ENCODE results near the gene PITPNC1.
"Not testable (repeated sequence)": the region's sequence is repeated elsewhere in the genome, so short reads cannot be mapped to it uniquely, and the experiment has no call there.

Gene PITPNC1

GRCh38 chr17:67489273-67489672 is 112.2 kb downstream of the PITPNC1 start:
- no peak for DNase-seq (ENCODE audit: low read depth)

- no peak for DNase-seq (ENCODE audit: low read depth)
Observed at GRCh38 chr17:67490471-67490870, 113.4 kb downstream of the PITPNC1 start.

DNA sequence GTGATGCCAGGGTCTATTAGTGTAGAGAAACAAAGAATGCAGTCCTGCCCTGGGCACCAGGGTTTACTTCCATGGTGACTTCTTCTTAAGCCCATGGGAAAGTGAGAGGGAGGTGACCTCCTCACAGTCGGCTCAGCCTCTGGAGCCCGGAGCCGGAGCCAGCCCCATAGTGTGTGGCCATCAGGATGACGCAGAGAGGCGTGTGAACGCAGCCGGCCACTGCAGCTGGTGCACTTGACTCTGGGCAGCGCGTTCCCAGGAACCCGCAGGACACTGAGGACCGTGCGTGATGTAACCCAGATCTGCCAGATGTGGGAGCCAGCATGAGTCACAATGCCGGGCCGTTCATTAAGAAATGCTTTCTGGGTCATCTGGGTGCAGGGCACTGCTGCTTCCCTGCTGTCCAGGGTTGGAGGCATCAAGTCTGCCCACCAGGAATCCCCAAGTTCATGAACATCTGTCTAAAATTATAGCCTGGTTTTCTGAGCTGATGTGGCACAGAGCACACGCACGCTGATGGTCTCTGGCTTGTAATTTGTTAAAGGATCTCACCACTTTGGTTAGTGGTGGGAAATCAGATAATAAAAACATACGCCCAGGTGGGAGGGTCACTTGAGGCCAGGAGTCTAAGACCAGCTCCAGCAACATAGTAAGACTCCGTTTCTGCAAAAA is 114.1 kb downstream of the PITPNC1 start:
- peak; percentile 93 for DNase-seq (ENCODE audit: low read depth)

- DNase-seq (ENCODE audit: low read depth), result no peak
Observed at GRCh38 chr17:67491681-67492024, 114.6 kb downstream of the PITPNC1 start.

DNA sequence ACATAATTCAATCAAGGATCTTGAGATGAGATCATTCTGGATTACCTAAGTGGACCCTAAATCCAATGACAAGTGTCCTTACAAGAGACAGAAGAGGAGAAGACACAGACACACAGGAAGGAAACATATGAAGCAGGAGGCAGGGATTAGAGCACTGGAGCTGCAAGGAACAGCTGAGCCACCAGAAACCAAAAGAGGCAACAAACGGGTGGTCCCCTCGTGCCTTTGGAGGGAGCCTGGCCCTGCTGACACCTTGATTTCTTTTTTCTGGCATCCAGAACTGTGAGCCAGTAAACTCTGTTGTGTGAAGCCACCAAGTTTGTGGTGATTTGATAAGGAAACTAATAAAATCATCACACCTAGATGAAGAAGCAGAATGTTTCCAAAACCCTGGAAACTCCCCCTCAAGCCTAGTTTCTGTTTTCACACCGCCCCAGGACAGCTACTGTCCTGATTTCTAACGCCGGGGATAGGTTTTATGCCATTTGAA is 115.2 kb downstream of the PITPNC1 start:
- no peak for DNase-seq (ENCODE audit: low read depth)

DNA sequence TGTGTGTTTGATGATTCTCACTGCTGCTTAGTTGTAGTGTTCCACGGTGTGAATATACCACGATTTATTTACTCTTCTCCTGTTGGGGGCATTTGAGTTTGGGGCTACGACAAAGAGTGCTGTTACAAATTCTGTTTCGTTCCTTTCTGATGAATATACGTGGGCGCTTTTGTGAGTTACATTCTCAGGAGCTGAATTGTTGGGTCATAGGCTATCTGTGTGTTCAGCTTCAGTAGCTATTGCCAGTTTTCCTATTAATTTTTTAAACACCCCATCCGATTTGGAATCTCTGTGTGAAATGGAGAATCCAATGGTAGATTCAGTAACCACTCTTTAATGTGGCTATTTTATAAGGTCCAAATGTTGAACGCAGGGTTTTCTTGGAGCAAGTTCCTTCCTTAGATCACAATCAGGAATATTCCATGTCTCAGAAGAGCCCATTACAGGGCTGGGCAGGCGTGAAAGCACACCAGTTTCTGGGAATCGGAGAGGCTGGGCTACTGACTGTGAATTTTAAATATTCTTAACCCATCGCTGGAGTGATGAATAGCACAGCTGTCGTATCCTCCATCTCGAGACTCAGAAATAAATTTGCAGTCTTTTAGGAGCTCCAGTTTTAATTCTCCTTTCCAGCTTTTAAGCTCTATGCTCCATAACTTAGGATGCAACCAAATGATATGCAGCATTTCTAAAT is 115.9 kb downstream of the PITPNC1 start:
- no peak for DNase-seq (ENCODE audit: low read depth)

GRCh38 chr17:67493812-67494211 is 116.7 kb downstream of the PITPNC1 start:
- DNase-seq (ENCODE audit: low read depth), result no peak

DNA sequence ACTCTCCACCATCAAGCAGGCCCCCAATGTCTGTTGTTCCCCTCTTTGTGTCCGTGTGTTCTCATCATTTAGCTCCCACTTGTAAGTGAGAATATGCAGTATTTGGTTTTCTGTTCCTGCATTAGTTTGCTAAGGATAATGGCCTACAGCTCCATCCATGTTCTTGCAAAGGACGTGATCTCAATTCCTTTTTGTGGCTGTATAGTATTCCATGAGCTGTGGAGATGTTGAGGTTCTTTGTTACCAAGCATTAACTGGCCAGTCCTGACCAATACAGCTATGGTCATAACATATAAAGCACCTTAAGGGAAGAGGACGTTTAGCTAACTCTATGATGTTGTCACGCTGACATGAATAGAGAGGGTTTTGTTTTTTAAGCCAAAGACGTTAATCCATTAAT is 118.5 kb downstream of the PITPNC1 start:
- not testable (repeated sequence) for DNase-seq (ENCODE audit: low read depth)

- no peak for DNase-seq (ENCODE audit: low read depth)
Observed at GRCh38 chr17:67496286-67496685, 119.2 kb downstream of the PITPNC1 start.

DNA sequence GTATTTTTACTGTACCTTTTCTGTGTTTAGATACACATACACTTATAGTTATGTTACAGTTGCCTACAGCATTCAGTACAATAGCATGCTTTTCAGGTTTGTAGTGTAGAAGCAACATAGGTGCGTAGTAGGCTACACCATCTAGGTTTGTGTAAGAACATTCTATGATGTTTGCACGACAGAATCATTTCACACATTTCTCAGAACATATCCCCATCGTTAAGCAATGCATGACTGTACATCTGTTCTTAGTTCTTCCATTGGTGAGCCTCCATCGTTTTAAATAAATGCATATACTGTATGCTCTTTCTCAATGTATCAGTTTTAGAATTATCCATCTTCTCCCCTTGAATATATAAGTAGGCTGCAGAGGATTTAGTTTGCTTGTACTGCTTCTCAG is 122.6 kb downstream of the PITPNC1 start:
- no peak for DNase-seq (ENCODE audit: low read depth)

- DNase-seq (ENCODE audit: low read depth), result no peak
Observed at GRCh38 chr17:67500261-67500660, 123.2 kb downstream of the PITPNC1 start.

DNA sequence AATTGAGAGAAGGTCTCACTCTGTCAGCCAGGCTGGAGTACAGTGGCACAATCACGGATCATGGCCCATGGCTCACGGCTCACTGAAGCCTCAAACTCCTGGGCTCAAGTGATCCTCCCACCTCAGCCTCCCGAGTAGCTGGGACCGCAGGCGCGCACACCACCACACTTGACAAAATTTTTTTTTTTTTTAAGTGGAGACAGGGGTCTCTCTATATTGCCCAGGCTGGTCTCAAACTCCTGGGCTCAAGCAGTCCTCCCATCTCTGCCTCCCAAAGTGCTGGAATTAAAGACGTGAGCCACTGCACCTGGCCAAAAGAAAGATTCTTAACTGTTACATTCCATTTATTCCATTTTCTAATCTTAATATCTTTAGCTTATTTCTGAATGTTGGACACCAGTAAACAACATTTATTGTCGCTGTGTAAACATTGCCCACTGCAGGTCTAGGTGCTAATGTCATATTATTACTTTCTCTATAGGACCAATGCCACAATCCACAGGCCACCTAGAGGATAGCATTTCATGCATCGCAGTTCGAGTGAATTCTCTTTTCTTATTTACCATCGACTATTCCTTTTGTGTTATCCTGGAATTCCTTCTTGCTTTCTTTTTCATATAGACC is 123.7 kb downstream of the PITPNC1 start:
- DNase-seq (ENCODE audit: low read depth), result no peak

DNA sequence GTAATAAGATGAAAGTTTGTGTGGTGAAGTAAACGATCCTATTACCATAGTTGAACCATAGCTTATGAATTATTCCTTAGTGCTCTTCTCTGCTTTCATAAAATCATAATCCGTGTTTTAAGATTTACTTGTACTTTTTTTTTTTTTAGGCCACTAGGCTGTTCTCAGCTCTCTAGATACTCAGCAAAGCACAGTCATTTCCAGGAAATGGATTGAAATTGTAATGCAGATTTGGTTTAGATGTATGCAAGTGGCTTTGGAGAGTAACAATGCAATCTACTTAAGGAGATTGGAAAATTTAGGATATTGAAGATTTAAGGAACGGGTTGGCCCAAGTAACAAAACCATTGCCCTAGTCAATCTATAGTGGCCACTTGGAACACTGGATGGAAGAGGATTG is 125.1 kb downstream of the PITPNC1 start:
- DNase-seq (ENCODE audit: low read depth), result no peak

DNA sequence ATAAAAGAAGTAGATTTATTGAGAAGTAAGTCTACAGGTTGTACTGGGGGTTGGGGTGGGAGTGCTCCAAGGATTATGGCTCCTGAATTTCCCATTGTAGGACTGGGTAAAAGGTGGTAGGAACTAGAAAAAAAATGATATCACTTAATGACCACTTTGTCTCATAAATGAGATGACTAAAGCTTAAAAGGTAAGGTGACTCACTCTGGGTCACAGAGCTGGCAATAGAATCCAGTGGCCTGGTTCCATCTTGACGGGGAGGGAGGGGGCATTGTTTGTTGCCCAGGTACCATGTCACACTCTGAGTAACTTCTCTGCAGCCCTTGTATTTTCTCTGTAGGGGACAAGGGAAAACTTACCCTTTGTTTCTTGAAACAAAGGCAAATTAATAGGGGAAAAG is 126.1 kb downstream of the PITPNC1 start:
- no peak for DNase-seq (ENCODE audit: low read depth)

DNA sequence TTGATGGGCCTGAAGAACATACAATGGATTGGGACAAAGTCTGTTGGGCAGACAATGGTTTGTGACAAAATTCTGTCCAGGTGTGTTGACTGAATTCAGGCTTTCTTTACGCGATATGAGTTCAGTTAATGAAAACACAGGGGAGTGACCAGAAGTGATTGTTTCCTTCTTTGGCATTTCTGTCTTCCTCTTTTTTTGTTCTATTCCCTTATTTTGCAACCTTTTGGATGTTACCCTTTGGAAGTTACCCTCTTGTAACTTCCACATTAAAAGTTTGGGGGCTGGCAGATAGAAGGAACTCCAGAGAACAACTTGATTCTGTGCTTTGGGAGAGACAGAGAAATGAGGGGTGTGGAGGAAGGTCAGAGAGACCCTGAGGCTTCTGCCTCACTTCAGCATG is 126.7 kb downstream of the PITPNC1 start:
- DNase-seq (ENCODE audit: low read depth), result no peak

DNA sequence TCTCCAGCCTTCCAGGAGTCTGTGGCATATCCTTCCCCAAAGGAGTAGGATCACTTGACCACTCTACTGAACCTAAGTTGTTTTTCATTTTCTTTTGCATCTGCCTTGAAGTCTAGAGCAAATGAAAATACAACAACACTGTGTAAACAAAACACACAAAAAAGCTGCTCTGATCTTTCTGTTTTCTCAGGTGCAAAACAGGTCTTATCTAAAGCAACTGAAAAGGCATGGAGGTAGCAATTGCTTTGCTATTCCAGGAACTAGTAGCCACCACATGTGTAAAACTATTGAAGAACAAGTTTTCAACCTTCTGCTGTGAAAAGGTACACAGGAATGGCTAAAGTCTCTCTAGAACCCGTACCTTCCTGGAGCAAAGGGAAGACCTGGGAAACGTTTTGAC is 127.1 kb downstream of the PITPNC1 start:
- DNase-seq (ENCODE audit: low read depth), result no peak

GRCh38 chr17:67506966-67507365 is 129.9 kb downstream of the PITPNC1 start:
- DNase-seq (ENCODE audit: low read depth), result peak; percentile 58

DNA sequence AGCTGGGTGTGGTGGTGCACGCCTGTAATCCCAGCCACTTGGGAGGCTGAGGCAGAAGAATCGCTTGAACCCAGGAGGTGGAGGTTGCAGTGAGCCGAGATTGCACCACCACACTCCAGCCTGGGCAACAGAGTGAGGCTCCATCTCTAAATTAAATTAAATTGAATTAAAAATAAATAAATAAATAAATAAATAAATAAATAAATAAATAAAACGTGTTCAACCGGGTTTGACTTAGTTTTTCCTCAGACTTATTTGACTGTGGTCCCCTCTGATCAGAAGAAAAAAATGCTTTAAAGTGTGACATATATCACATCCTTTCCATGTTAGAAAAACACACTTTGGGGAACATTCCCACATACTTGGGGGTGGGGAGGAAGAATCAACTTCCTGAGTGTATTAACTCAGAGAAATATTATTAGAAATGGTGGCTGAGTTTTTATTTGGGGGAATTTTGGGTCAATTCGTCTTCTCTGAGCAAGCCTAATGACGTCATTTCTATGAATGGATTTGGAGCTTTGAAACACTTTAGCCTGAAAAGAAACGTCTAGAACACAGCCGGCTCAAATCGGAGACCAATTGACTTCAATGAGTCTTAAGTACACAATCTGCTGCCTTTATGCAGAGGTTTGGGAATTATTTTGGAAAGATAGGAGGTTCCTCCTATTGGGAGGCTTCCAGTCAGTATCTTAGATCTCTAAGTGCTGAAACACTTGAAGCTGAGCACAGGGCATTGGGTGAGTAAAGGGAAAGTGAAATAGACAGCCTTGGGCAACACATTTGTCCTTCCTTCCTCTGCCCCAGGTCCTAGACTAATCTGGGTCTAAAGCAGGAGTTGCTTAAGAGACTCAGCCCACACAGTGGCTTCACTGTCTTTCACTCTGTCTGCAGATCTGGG is 132.6 kb downstream of the PITPNC1 start:
- no peak for DNase-seq (ENCODE audit: low read depth)

DNA sequence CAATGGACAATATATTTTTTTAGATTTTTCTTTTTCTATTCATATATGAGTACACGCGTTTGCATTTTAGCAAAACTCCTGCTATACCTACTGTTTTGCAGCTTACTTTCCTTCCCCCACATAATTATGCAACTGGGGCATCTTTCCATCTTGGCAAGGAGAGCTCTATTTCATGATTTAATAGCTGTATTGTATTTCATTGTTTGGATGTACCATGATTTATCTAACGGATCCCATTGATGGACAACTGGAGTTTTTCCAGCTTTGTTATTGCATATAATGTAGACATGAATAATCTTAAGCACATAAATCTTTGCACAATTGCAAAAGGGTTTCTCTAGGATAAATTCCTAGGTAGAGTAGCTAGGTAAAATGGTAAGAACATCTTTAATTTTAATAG is 133.9 kb downstream of the PITPNC1 start:
- no peak for DNase-seq (ENCODE audit: low read depth)

GRCh38 chr17:67511804-67512203 is 134.7 kb downstream of the PITPNC1 start:
- DNase-seq (ENCODE audit: low read depth), result no peak

DNA sequence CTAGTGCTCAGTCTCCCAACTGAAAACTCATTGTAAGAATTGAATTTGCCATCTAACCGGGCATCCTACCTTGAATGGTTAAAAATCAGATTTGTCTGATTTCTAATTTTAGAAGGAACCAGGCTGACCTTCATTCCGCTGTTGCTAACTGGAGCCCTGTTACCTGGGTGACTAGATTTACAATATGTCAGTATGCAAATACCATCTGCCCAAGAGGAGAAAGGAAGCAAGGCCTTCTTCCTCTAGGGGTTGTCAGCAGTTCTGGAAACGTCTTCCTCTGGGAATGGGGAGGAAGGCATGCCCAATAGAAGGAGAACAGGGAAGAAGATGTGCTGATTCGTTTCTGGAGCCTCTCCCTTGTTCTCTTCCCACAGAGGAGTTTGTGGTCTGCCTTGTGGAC is 137.9 kb downstream of the PITPNC1 start:
- DNase-seq (ENCODE audit: low read depth), result no peak

- no peak for DNase-seq (ENCODE audit: low read depth)
Observed at GRCh38 chr17:67515490-67516083, 138.5 kb downstream of the PITPNC1 start.

All from HS-5 (cell line).